Naive B cell (primary cell): ENCODE measurements around the gene GMPR2. TPM values are rescaled to one million over a fixed set of nuclear protein-coding genes. Genes with fewer than 3 reads are reported as not detected.

Experiments used
- ATAC-seq, 2 donors: fragments of 150-1000 bp; cut with Tn5 transposase; 2 replicates each; pipeline ENCODE4 v1.10.0; 2021; ENCODE audit warnings: low read depth in 2 of 2, mild to moderate bottlenecking in 2 of 2, moderate library complexity in 2 of 2
- DNase-seq: peaks from one replicate; pipeline ENCODE4 v3.0.0; 2022
- H3K27ac Mint-ChIP-seq, 6 donors: one replicate each; pipeline ENCODE4 v1.8.0; 2020 to 2022; ENCODE audit warnings: mild to moderate bottlenecking in 6 of 6, mixed read lengths in 6 of 6, moderate library complexity in 5 of 6, inconsistent platforms in 2 of 6
- H3K27me3 Mint-ChIP-seq, 3 donors: one replicate each; pipeline ENCODE4 v1.8.0; 2021 to 2022; ENCODE audit warnings: mixed read lengths in 3 of 3, mild to moderate bottlenecking in 1 of 3
- H3K36me3 Mint-ChIP-seq, 2 donors: one replicate each; pipeline ENCODE4 v1.8.0; 2020 to 2022; ENCODE audit warnings: mixed read lengths in 2 of 2, inconsistent platforms in 1 of 2, mild to moderate bottlenecking in 1 of 2
- H3K4me1 Mint-ChIP-seq, 3 donors: one replicate each; pipeline ENCODE4 v1.8.0; 2020 to 2022; ENCODE audit warnings: mixed read lengths in 3 of 3, inconsistent platforms in 1 of 3, mild to moderate bottlenecking in 1 of 3, moderate library complexity in 1 of 3
- H3K4me3 Mint-ChIP-seq, 8 donors: one replicate each; pipeline ENCODE4 v1.8.0; 2020 to 2022; ENCODE audit warnings: mild to moderate bottlenecking in 8 of 8, mixed read lengths in 8 of 8, moderate library complexity in 8 of 8, inconsistent platforms in 2 of 8
- H3K9me3 Mint-ChIP-seq, 7 donors: one replicate each; pipeline ENCODE4 v1.8.0; 2020 to 2022; ENCODE audit warnings: mixed read lengths in 7 of 7, mild to moderate bottlenecking in 5 of 7, inconsistent platforms in 2 of 7, moderate library complexity in 1 of 7
- polyA plus RNA-seq, 6 donors: library from polyadenylated mRNA; unstranded; fragments of 300-500 nt; fragmentation: Illumina TruSeq; gene quantifications; one replicate each; pipeline ENCODE4 v1.2.3, GENCODE V29; 2021; ENCODE audit warnings: low read depth in 6 of 6

The GMPR2 gene
- polyA plus RNA-seq, 6 donors from 2014 or later = 90.3 to 120 (median 99.2) TPM

- Mint-ChIP-seq H3K27ac (peak overlapping the region in 2 of 6 donors; percentile 47 to 75), H3K9me3 (no peaks in the 10 kb centered on the region), H3K4me3 (no peak overlapping the region), H3K36me3 (no peaks in the 10 kb centered on the region), H3K4me1 (peaks cover 0 to 9% (median 0%) of the 10 kb centered on the region in 3 donors), H3K27me3 (no peaks in the 10 kb centered on the region)
- DNase-seq (no peak), ATAC-seq (no peak)
Measured at GRCh38 chr14:24254630-24255392, 22.1 kb downstream of the GMPR2 start.

GRCh38 chr14:24255438-24255837 is 22.7 kb downstream of the GMPR2 start:
- no peaks in the 10 kb centered on the region for H3K36me3 Mint-ChIP-seq
- no peak overlapping the region for H3K4me3 Mint-ChIP-seq
- DNase-seq (no peak), ATAC-seq (no peak)
- peak overlapping the region in 1 of 6 donors; percentile 75 for H3K27ac Mint-ChIP-seq
- no peaks in the 10 kb centered on the region for H3K27me3 Mint-ChIP-seq
- H3K9me3 Mint-ChIP-seq = no peaks in the 10 kb centered on the region
- peaks cover 0 to 6% (median 0%) of the 10 kb centered on the region in 3 donors for H3K4me1 Mint-ChIP-seq

DNA sequence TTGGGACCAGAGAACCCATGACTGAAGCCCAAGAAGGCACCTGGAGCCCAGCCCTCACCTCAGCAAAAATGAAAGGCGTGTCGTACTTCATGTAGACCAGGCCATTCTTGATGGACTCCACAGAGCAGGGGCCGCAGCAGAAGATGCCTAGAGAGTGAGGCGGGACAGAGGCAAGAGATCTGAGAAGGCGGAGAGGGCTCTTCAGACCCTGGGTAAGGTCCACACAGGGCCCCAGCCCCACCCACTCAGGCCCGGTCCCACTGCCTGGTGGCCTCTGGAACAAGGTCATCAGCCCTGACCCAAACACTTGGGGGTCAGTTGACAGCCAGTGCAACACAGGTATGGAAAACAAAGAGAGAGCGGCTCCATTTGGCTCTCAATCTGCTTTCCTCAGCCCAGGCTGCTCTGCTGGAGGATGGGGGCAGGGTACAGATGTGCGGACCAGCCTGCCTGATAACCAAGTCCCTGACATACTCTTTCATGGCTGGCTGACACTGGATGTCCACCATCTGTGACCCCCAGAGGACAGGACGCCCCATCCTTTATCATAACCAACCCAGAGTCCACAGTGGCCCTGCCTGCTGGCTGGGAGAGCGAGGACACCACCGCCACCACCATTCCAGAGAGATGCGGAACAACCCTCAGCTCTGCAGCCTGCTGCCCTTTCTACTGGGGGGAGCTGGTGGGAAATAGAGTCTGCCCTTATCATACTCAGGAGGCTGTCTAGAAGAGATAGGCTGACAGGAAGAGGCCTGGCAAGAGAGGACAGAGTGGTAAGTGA is 23.4 kb downstream of the GMPR2 start:
- no peaks in the 10 kb centered on the region for H3K4me1 Mint-ChIP-seq
- H3K27me3 Mint-ChIP-seq = no peaks in the 10 kb centered on the region
- no peaks in the 10 kb centered on the region for H3K9me3 Mint-ChIP-seq
- no peak overlapping the region for H3K4me3 Mint-ChIP-seq
- DNase-seq (no peak), ATAC-seq (no peak)
- H3K36me3 Mint-ChIP-seq = peaks cover 0 to 4% of the 10 kb centered on the region in 2 donors
- no peak overlapping the region for H3K27ac Mint-ChIP-seq

DNA sequence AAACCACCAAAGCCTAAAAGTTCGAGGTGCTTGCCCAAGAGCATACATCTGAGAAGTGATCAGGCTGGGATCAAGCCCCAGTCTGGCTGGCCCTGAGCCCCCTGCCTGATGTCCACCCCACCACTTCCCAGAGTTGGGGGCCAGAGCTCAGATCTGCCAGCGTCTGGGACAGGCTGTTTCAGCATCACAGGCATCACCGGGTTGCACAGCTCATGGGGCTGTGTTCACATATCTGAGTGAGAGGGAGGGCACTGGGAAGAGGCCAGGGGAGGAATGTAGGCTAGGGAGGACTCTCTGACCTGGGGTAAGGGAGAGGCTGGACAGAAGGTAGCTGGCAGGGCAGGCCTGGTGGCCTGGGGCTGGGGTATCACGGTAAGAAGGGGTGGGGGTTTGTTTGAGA is 24.2 kb downstream of the GMPR2 start:
- Mint-ChIP-seq H3K4me1 (no peaks in the 10 kb centered on the region), H3K27me3 (no peaks in the 10 kb centered on the region), H3K4me3 (peak overlapping the region in 1 of 8 donors; percentile 80), H3K27ac (no peak overlapping the region), H3K9me3 (no peaks in the 10 kb centered on the region), H3K36me3 (peaks cover 0 to 7% of the 10 kb centered on the region in 2 donors)
- ATAC-seq (no peak), DNase-seq (no peak)

DNA sequence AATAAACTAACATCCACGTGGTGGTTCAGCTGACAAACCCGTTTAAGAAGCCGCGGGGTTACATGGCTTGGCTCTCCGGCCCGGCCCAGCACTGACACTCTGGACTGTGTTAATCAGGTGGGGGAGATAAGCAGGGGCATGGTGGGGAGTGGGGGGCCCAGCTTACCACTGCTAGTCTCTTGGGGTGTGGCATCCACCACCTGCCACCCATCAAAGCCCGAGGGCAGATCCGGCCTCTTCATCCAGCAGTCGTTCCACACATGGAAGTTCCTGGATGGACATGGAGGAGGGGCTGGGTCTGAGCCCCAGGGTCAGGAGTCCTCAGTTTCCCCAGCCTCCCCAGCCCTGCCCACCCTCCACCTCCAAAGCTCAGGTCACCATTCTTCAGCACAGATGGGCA is 25.4 kb downstream of the GMPR2 start:
- H3K27me3 Mint-ChIP-seq = no peaks in the 10 kb centered on the region
- H3K9me3 Mint-ChIP-seq = no peaks in the 10 kb centered on the region
- no peak overlapping the region for H3K4me3 Mint-ChIP-seq
- H3K4me1 Mint-ChIP-seq = no peaks in the 10 kb centered on the region
- peak overlapping the region in 1 of 6 donors; percentile 39 for H3K27ac Mint-ChIP-seq
- ATAC-seq (no peak), DNase-seq (no peak)
- H3K36me3 Mint-ChIP-seq = peaks cover 0 to 7% of the 10 kb centered on the region in 2 donors

- H3K36me3 Mint-ChIP-seq = peaks cover 0 to 7% of the 10 kb centered on the region in 2 donors
- no peaks in the 10 kb centered on the region for H3K9me3 Mint-ChIP-seq
- no peaks in the 10 kb centered on the region for H3K27me3 Mint-ChIP-seq
- ATAC-seq (no peak), DNase-seq (no peak)
- no peak overlapping the region for H3K4me3 Mint-ChIP-seq
- peak overlapping the region in 1 of 6 donors; percentile 39 for H3K27ac Mint-ChIP-seq
- H3K4me1 Mint-ChIP-seq = no peaks in the 10 kb centered on the region
Measured at GRCh38 chr14:24258548-24259265, 26.0 kb downstream of the GMPR2 start.

GRCh38 chr14:24259282-24260025 is 26.7 kb downstream of the GMPR2 start:
- no peak for ATAC-seq
- Mint-ChIP-seq H3K4me3 (peak overlapping the region in 1 of 8 donors; percentile 21), H3K36me3 (peaks cover 0 to 7% of the 10 kb centered on the region in 2 donors), H3K4me1 (no peaks in the 10 kb centered on the region), H3K27ac (peak overlapping the region in 1 of 6 donors; percentile 75), H3K9me3 (no peaks in the 10 kb centered on the region), H3K27me3 (no peaks in the 10 kb centered on the region)
- DNase-seq = no peak

DNA sequence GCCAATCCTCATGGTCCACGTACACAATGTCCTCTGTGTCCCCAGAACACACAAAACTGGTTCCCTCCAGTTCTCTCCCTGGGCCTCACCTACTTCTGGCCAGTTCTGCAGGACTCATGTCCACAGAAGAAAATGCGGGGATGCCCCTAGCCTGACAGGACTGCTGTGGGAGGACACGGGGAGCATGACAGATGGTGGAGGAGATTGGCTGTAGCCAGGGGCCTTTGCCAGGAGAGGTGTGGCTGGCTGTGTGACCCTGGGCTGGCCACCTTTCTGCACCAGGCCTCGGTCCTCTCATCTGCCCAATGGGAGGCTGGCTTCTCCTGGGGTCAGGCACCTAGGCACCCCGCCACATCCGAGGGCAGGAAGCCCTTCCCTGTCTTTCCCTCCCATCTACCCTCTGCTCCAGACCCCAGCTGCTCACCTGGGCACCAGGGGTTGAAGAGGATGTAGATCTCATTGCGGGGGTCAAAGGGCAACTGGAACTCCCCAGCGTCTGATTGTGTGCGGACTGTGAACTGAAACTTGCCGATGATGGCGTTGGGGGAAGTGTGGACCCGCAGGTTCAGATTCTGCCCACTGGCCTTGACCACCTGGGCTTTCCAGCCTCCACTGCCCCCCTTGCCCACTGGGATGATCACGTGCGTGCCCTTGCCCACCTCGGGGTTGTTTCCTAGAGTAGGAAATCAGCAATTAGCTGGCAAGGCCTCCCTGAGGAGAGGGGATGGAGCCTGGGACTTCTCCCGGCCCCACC is 27.5 kb downstream of the GMPR2 start:
- Mint-ChIP-seq H3K27ac (peak overlapping the region in 2 of 6 donors; percentile 12 to 75), H3K36me3 (peaks cover 0 to 7% of the 10 kb centered on the region in 2 donors), H3K4me1 (no peaks in the 10 kb centered on the region), H3K27me3 (no peaks in the 10 kb centered on the region), H3K4me3 (no peak overlapping the region), H3K9me3 (no peaks in the 10 kb centered on the region)
- ATAC-seq = no peak
- DNase-seq = no peak

DNA sequence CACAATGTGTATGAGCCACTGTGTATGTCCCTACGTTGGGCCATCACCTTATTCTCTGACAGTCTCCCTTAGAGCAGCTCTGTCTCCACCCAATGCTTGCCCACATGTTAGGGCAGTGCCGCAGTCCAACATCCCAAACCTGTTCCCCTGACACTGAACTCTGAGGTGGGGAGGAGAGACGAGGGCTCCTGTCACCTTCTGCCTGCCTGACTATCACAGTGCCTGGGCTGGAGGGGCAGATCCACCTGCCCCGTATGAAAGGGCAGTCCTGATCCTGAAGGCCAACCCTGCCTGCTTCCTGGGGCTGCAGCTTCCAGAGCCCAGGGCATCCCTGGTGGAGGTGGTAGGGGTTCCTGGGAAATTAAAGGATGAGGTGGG is 28.0 kb downstream of the GMPR2 start:
- H3K36me3 Mint-ChIP-seq = peaks cover 0 to 7% of the 10 kb centered on the region in 2 donors
- no peaks in the 10 kb centered on the region for H3K4me1 Mint-ChIP-seq
- DNase-seq (no peak), ATAC-seq (no peak)
- H3K4me3 Mint-ChIP-seq = no peak overlapping the region
- no peaks in the 10 kb centered on the region for H3K9me3 Mint-ChIP-seq
- H3K27me3 Mint-ChIP-seq = no peaks in the 10 kb centered on the region
- peak overlapping the region in 1 of 6 donors; percentile 12 for H3K27ac Mint-ChIP-seq

- H3K4me1 Mint-ChIP-seq = peaks cover 0 to 4% (median 0%) of the 10 kb centered on the region in 3 donors
- peaks cover 0 to 10% of the 10 kb centered on the region in 2 donors for H3K36me3 Mint-ChIP-seq
- ATAC-seq = no peak
- no peaks in the 10 kb centered on the region for H3K27me3 Mint-ChIP-seq
- H3K9me3 Mint-ChIP-seq = no peaks in the 10 kb centered on the region
- H3K27ac Mint-ChIP-seq = peak overlapping the region in 4 of 6 donors; percentile 12 to 80 (median 60)
- no peak overlapping the region for H3K4me3 Mint-ChIP-seq
- no peak for DNase-seq
Measured at GRCh38 chr14:24261256-24261968, 28.7 kb downstream of the GMPR2 start.

DNA sequence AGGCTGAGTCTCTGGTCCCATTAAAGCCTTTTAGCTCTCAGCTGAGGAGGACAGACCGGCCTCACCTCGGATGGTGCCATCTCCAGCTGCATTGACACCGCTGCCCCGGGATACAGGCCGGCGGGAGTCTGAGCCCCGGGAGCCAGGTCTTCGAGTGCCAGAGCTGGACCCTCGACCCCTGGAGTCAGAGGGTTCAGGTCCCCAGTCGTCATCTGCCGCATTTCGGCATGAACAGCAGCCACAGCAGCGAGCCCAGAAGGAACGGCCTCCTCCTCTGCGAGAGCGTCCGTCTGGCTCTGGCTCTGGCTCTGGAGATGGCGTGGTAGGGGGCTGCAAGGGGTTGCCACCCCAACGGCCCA is 29.2 kb downstream of the GMPR2 start:
- Mint-ChIP-seq H3K4me3 (no peak overlapping the region), H3K36me3 (peaks cover 3 to 16% of the 10 kb centered on the region in 2 donors), H3K9me3 (no peaks in the 10 kb centered on the region), H3K27ac (peak overlapping the region in 1 of 6 donors; percentile 49), H3K4me1 (peaks cover 0 to 9% (median 3%) of the 10 kb centered on the region in 3 donors), H3K27me3 (no peaks in the 10 kb centered on the region)
- ATAC-seq (no peak), DNase-seq (no peak)
